SKM-1 (cell line): ENCODE results near the gene ADAMTS2.
"Not testable (repeated sequence)": the region's sequence is repeated elsewhere in the genome, so short reads cannot be mapped to it uniquely, and the experiment has no call there.

Experiments
- DNase-seq: peaks from one replicate; lab custom pipeline; 2025; ENCODE audit not compliant: unreplicated experiment; lab: John Stamatoyannopoulos, UW

Gene ADAMTS2

GRCh38 chr5:179118756-179119414 is 226.4 kb downstream of the ADAMTS2 start:
- DNase-seq: no peak

- no peak for DNase-seq
Observed at GRCh38 chr5:179118338-179118737, 226.9 kb downstream of the ADAMTS2 start.

- no peak for DNase-seq
Observed at GRCh38 chr5:179115845-179116524, 229.3 kb downstream of the ADAMTS2 start.

GRCh38 chr5:179115307-179115706 is 230.0 kb downstream of the ADAMTS2 start:
- DNase-seq: no peak

DNA sequence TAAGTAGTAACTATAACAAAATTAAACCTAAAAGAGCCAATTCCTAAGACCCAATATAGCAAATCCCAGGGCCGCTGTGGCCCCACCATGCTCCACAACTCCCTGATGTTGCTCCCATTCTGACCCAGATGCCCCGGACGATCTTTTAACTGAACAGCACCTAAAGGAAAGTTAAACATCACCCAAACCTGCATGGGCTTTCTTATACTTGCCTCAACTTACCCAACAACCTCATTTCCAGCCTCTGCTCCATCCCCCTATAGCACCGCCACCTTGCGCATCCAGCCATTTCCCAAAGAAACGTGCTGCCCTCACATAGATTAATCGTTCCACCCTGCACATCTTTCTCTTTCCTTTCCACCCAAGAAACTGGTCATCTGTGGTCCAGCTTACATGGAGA is 230.5 kb downstream of the ADAMTS2 start:
- DNase-seq: no peak

DNA sequence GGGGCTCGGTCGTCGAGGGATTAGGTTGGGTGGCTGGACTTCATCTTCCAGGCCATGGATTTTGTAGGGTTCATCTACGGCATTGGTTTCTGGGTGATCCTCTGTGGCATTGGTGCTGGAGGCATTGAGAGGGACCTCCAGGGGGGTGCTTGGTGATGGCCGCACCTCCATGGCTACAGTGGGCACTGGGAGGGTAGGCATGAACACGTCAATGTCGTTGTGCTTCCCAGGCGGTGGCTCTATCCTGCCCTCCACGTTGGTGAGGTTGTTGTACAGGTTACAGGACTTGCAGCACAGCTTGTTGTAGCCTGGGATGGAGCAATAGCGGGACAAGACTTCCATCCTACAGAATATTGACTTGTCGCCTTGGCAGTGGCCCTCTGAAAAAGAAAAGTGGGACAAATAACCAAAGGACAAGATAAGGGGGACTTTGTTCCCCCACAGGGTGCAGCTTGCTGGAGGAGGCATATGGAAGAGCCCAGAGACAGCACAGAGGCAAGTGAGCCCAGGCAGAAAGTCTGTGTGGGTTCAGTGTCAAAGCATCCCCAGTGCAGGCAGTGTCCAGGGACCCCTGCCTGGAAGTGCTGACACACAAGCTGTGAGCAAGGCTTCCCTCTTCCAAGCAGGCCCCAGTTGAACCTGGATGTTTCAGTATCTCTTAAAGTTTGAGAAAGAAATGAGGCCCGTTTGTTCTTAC is 231.2 kb downstream of the ADAMTS2 start:
- no peak for DNase-seq

GRCh38 chr5:179113143-179113530 is 232.1 kb downstream of the ADAMTS2 start:
- no peak for DNase-seq

DNA sequence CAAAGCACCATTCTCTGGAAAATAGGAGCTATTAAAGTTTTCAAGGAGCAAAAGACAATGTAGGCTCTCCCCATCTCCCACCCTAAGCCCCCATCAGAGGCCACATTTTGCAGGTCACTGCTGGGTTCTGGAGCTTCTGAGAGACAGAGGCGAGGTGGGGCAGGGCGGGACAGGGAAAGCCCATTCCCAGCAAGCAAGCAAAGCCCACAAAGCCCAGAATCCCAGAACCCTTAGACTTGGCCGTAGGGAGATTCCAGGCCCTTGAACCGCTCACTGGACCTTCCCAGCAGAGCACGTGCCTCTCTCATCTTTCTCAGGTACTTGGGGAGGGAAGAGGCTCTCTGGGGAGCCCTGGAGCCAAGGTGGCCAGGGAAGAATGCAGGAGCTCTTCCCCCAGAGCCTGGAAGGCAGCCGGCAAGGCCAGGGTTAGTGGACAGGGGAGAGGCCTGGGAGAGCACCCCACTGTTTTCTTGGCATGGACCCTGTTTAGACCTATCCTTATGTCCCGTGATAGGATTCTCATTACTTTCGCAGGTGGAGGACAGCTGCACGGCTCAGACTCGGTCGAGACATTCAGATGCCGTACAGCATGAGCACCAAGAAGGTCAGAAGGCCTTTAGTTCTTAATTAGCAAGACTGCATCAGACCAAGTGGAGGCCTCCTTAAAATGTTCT is 232.7 kb downstream of the ADAMTS2 start:
- DNase-seq: no peak

DNA sequence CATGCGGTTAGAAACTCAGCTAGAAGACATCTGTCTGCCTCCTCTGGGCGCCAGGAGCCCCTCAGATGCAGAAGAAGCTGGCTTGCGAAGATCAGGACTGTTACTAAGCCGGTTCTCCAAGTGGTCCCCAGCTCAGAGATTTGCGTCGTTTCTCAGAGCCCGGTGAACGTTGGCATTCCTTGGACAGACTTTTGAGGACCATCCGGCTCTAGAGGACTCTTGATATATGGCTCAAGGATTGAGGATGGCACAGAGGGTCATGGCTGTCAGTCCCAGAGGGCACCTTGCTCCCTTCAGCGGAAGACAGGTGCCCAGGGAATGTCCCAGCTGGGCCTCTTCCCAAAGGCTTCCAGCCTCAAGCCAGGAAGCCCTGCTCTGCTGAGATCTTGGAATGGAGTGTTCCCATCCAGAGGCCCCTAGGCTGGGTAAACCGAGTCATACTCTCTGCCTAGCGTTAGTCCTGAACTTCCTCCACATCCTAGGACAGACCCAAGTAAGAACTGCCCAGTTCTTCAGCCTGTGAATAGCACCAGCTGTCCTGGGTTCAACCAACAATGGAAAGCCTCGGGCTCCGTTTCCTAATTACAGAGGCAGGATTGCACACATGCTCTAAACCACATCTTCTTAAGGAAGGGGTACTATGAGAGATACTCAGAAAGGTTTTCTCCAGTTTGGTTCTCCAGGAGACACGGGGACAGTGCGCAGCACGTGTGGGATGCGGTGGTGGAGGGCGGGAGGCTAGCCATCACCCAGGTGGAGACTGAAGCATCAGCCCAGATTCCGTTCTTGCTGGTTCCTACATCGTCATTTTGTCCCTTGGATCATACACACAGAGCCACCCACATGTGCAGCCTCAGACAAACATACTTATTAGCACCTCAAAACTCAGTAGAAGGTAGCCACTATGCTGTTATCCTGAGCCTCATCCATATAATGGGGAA is 233.7 kb downstream of the ADAMTS2 start:
- DNase-seq: no peak

- no peak for DNase-seq
Observed at GRCh38 chr5:179110528-179110927, 234.7 kb downstream of the ADAMTS2 start.

DNA sequence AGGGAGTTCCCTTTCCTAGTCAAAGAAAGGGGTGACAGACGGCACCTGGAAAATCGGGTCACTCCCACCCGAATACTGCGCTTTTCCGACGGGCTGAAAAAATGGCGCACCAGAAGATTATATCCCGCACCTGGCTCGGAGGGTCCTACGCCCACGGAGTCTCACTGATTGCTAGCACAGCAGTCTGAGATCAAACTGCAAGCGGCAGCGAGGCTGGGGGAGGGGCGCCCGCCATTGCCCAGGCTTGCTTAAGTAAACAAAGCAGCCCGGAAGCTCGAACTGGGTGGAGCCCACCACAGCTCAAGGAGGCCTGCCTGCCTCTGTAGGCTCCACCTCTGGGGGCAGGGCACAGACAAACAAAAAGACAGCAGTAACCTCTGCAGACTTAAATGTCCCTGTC is 244.0 kb downstream of the ADAMTS2 start:
- DNase-seq: not testable (repeated sequence)

- no peak for DNase-seq
Observed at GRCh38 chr5:179089502-179089901, 255.8 kb downstream of the ADAMTS2 start.

DNA sequence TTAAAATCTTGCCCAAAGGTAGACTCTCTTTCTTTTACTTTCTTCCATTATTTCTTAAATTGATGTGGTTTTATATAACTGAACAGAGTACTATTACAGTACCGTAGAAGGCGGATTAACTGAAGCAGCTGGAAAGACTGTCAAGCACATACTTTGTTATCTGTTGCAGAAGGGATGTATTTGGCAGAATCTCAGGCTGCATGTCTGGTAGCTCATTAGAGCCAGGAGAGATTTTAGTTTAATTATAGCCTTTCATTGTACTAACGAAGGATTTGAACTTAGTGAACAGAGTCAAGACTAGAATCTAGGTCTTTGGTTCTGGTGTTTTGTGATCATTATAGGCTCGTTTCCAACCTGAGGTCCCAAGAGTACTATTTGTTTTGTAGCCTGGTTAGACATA is 264.5 kb downstream of the ADAMTS2 start:
- DNase-seq: no peak

- DNase-seq: no peak
Observed at GRCh38 chr5:179079165-179079987, 265.9 kb downstream of the ADAMTS2 start.

GRCh38 chr5:179065703-179066102 is 279.6 kb downstream of the ADAMTS2 start:
- DNase-seq: no peak

- no peak for DNase-seq
Observed at GRCh38 chr5:179061025-179061424, 284.2 kb downstream of the ADAMTS2 start.
